ENCODE data around the gene PLS3. TPM values are rescaled to one million over a fixed set of nuclear protein-coding genes. Genes with fewer than 3 reads are reported as not detected.

PLS3 gene
- total RNA-seq, 1 experiment from 2014 or later = 169 TPM

DNA sequence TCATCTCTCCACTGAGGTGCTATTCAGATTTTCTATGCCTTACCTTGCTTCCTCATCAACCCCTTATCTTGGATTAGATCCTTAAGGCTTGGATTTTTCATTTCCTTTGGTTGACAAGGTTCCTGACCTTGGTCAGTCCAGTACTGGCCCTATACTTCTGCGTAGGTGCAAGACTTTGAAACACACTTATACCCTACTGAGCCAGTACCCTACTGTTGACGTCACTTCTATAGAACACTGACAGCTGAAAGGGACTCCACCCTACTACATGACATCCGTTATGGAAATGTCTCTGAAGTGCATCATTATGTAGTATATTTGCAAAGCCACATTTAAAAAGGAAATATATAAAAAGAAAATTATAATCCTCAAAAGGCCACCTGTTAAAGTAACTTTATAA, 12.0 kb upstream of the PLS3 start:
- peaks cover 2% of the 10 kb centered on the region for H3K4me1 Mint-ChIP-seq (ENCODE audit: low read depth, unreplicated experiment)
- intact Hi-C loops (cut with micrococcal nuclease; ENCODE audit: unreplicated experiment) = loop anchor here (5.0 kb wide), 1 partner anchor 217 kb away; no protein-coding TSS in a partner anchor
- CTCF ChIA-PET = no interaction called here

DNA sequence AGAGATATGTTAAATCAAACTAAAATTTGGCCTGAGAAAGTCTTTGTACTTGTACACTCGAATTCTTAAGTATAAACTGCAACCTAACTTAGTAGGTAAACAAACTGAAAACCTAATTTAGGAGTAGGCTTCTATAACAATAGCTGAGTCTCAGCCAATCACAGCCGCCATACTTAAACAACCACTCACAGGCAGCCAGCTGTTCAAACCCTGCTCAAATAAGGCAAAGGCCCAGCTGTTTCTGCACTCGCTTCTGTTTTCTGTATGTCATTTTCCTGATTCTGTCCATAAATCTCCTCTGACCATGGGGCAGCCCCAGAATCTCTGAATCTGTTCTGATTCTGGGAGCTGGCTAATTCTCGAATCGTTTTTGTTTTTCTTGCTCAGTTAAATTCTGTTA, 7.8 kb upstream of the PLS3 start:
- CTCF ChIA-PET = no interaction called here
- BruUV-seq (replicated peaks) = no TSS peak
- TF ChIP-seq, protein P1, sequence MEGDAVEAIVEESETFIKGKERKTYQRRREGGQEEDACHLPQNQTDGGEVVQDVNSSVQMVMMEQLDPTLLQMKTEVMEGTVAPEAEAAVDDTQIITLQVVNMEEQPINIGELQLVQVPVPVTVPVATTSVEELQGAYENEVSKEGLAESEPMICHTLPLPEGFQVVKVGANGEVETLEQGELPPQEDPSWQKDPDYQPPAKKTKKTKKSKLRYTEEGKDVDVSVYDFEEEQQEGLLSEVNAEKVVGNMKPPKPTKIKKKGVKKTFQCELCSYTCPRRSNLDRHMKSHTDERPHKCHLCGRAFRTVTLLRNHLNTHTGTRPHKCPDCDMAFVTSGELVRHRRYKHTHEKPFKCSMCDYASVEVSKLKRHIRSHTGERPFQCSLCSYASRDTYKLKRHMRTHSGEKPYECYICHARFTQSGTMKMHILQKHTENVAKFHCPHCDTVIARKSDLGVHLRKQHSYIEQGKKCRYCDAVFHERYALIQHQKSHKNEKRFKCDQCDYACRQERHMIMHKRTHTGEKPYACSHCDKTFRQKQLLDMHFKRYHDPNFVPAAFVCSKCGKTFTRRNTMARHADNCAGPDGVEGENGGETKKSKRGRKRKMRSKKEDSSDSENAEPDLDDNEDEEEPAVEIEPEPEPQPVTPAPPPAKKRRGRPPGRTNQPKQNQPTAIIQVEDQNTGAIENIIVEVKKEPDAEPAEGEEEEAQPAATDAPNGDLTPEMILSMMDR (IDR thresholded peaks at IDR 0.05; ENCODE audit: unreplicated experiment) = no peak
- H3K36me3 Mint-ChIP-seq (ENCODE audit: insufficient read depth, unreplicated experiment) = no peaks in the 10 kb centered on the region
- H3K4me3 Mint-ChIP-seq (ENCODE audit: low read depth, unreplicated experiment) = no peak overlapping the region
- intact Hi-C loops (cut with micrococcal nuclease; ENCODE audit: unreplicated experiment) = no loop called here
- no peaks in the 10 kb centered on the region for H3K9me3 Mint-ChIP-seq (ENCODE audit: low read depth, unreplicated experiment)
- no peak overlapping the region for H3K27ac Mint-ChIP-seq (ENCODE audit: unreplicated experiment)
- no peaks in the 10 kb centered on the region for H3K27me3 Mint-ChIP-seq (ENCODE audit: unreplicated experiment)
- peaks cover 7% of the 10 kb centered on the region for H3K4me1 Mint-ChIP-seq (ENCODE audit: low read depth, unreplicated experiment)
- no peak for DNase-seq

More for the DNA sequence above, 12.0 kb upstream of the PLS3 start:
- Mint-ChIP-seq H3K9me3 (ENCODE audit: low read depth, unreplicated experiment) (no peaks in the 10 kb centered on the region), H3K36me3 (ENCODE audit: insufficient read depth, unreplicated experiment) (no peaks in the 10 kb centered on the region), H3K27ac (ENCODE audit: unreplicated experiment) (no peak overlapping the region), H3K4me3 (ENCODE audit: low read depth, unreplicated experiment) (no peak overlapping the region), H3K27me3 (ENCODE audit: unreplicated experiment) (no peaks in the 10 kb centered on the region)
- no peak for DNase-seq
- no TSS peak for BruUV-seq (replicated peaks)
- TF ChIP-seq, protein P1 (IDR thresholded peaks at IDR 0.05; ENCODE audit: unreplicated experiment) = no peak

DNA sequence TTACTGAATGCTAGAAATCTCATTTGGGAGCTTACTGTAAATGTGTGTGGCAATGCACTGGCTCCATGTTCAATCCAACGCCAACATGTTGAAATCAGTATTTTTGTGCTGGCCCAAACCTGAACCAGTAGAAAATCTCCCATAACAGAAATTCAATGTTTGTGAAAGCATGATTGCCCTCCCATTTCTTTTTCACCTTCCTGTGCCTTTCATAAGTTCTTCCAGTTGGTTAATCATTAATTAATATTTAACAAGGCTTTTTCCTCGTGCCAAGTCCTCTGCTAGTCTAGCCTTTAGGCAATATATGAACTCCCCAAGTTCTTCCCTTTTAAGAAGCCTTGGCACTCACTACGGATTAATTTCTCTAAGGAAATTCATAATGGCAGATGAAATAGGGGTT, 1.3 kb upstream of the PLS3 start:
- TF ChIP-seq, protein P1 (IDR thresholded peaks at IDR 0.05; ENCODE audit: unreplicated experiment) = no peak
- H3K9me3 Mint-ChIP-seq (ENCODE audit: low read depth, unreplicated experiment) = no peaks in the 10 kb centered on the region
- intact Hi-C loops (cut with micrococcal nuclease; ENCODE audit: unreplicated experiment) = loop anchor here (5.0 to 10.0 kb wide), 2 partner anchors 55 to 83 kb away; no protein-coding TSS in a partner anchor

DNA sequence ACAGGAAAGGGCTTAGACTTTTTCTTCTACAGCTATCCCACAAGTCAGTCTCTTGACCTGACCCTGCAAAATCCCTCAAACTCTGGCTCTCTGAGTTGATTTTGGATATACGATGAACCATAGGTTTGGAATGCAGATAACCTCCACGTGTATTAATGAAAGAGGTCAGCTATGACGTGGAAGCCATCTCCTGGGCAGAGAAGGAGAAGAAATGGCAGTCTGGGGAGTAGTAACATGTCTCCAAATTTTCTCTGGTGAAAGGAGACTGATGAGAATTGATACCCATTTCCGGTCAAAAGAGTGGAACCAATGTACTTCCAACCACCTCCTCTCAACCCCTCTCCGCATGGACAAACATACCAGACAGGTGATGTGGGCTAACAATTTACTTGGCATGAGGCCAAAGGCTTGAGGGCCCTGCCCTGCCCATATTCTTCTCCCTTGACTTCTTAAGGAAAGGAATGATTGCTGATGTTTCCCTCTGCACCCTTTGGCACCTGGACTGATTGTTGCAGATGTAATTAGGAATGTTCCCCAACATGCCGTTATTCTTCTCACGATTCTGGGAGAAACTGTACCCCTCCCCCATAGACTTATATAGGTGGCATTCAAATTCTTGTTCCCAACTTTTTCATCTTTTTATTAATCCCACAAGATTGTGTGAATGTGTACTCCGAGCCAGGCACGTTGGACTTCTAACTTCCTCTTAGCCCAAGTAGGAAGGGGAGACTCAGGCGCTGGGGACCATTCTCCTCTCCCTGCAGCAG, 580 bp upstream of the PLS3 start:
- TF ChIP-seq, protein P1 (IDR thresholded peaks at IDR 0.05; ENCODE audit: unreplicated experiment) = no peak
- BruUV-seq (replicated peaks) = no TSS peak
- CTCF ChIA-PET = interaction anchor here (1.1 kb wide), 1 partner anchor 215 kb away, joined by 3 read pairs; no protein-coding TSS in a partner anchor
- intact Hi-C loops (cut with micrococcal nuclease; ENCODE audit: unreplicated experiment) = loop anchor here (5.0 to 10.0 kb wide), 2 partner anchors 54 to 82 kb away; no protein-coding TSS in a partner anchor
- Mint-ChIP-seq H3K27ac (ENCODE audit: unreplicated experiment) (peak overlapping the region; percentile 92), H3K4me3 (ENCODE audit: low read depth, unreplicated experiment) (peak overlapping the region; percentile 86), H3K9me3 (ENCODE audit: low read depth, unreplicated experiment) (no peaks in the 10 kb centered on the region), H3K27me3 (ENCODE audit: unreplicated experiment) (no peaks in the 10 kb centered on the region), H3K4me1 (ENCODE audit: low read depth, unreplicated experiment) (peaks cover 20% of the 10 kb centered on the region), H3K36me3 (ENCODE audit: insufficient read depth, unreplicated experiment) (peaks cover 38% of the 10 kb centered on the region)
- peak; percentile 76 for DNase-seq

More for the DNA sequence above, 1.3 kb upstream of the PLS3 start:
- H3K27me3 Mint-ChIP-seq (ENCODE audit: unreplicated experiment) = no peaks in the 10 kb centered on the region
- peak overlapping the region; percentile 92 for H3K27ac Mint-ChIP-seq (ENCODE audit: unreplicated experiment)
- peaks cover 34% of the 10 kb centered on the region for H3K36me3 Mint-ChIP-seq (ENCODE audit: insufficient read depth, unreplicated experiment)
- peaks cover 16% of the 10 kb centered on the region for H3K4me1 Mint-ChIP-seq (ENCODE audit: low read depth, unreplicated experiment)
- peak; percentile 2 for DNase-seq
- CTCF ChIA-PET = interaction anchor here (0.6 kb wide), 1 partner anchor 187 kb away, joined by 4 read pairs; no protein-coding TSS in a partner anchor
- BruUV-seq (replicated peaks) = no TSS peak
- H3K4me3 Mint-ChIP-seq (ENCODE audit: low read depth, unreplicated experiment) = peak overlapping the region; percentile 86
